Lower leg skin (tissue), 3 donors: ENCODE measurements around the gene PMPCA.

Source experiments
- POLR2A ChIP-seq, 2 donors: fragments of 450-650 bp; IDR thresholded peaks; one replicate each; pipeline ENCODE4 v1.6.1; 2016 to 2017; ENCODE audit warnings: antibody characterized with exemption in 2 of 2, mild to moderate bottlenecking in 1 of 2, moderate library complexity in 1 of 2
- TF ChIP-seq, protein P1 (sequence below), 3 donors: fragments of 450-650 bp; IDR thresholded peaks; one replicate each; pipeline ENCODE4 v1.5.1; 2016; ENCODE audit warnings: antibody characterized with exemption in 3 of 3, mild to moderate bottlenecking in 3 of 3, moderate library complexity in 2 of 3

GRCh38 chr9:136399176-136400037 is 11.1 kb upstream of the PMPCA start:
- TF ChIP-seq, protein P1, sequence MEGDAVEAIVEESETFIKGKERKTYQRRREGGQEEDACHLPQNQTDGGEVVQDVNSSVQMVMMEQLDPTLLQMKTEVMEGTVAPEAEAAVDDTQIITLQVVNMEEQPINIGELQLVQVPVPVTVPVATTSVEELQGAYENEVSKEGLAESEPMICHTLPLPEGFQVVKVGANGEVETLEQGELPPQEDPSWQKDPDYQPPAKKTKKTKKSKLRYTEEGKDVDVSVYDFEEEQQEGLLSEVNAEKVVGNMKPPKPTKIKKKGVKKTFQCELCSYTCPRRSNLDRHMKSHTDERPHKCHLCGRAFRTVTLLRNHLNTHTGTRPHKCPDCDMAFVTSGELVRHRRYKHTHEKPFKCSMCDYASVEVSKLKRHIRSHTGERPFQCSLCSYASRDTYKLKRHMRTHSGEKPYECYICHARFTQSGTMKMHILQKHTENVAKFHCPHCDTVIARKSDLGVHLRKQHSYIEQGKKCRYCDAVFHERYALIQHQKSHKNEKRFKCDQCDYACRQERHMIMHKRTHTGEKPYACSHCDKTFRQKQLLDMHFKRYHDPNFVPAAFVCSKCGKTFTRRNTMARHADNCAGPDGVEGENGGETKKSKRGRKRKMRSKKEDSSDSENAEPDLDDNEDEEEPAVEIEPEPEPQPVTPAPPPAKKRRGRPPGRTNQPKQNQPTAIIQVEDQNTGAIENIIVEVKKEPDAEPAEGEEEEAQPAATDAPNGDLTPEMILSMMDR (IDR thresholded peaks at IDR 0.05): no peak
- TF ChIP-seq POLR2A (IDR thresholded peaks at IDR 0.05): no peak
